Stimulated activated naive CD4-positive, alpha-beta T cell (primary cell): ENCODE measurements around the gene MTA1.

Experiments
- DNase-seq, 6 experiments: peaks; one replicate each; lab custom pipeline; 2025; lab: John Stamatoyannopoulos, UW

MTA1 gene

GRCh38 chr14:105487986-105488777, 68.6 kb downstream of the MTA1 start:
- peak; percentile 39 to 69 (median 52) for DNase-seq

DNA sequence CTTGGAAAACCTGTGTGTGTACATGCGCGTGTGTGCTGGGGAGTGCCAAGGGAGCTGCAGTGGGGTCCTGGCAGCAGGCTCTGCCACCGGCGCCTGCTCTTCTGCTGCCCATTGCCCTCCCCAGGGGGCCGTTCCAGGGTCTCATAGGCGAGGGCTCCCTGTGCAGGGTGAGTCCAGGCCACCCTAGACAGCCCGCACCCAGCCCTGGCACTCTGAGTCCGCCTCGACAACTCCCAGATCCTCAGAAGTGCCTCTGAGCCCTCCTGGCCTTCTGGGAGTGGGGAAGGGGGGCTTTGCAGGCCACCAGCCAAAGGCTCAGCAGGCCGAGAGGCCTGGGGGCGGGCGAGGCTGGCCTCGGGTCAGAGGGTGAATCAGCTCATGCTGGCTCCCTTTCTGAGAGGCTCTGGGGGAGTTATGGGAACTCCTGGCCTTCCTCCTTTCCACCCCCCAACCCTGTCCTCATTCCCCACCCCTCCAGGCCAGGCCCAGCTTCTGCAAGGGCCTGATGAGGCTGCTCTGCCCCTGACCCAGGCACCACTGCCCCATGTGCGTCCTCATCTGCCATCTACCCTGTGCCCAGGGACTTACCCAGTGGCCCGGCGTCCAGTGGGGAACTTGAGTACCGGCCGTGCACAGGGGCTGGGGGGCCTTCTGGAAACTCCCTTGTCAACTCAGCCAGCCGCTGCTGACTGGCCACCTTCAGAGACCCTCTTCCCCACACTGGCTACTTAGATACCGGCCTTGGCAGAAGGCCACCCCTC, 69.3 kb downstream of the MTA1 start:
- DNase-seq = peak in 1 of 6 experiments; percentile 36

GRCh38 chr14:105489542-105490266, 70.1 kb downstream of the MTA1 start:
- DNase-seq = peak; percentile 81 to 90 (median 86)

- no peak for DNase-seq
Measured at GRCh38 chr14:105490267-105490571, 70.6 kb downstream of the MTA1 start.

GRCh38 chr14:105490572-105491365, 71.1 kb downstream of the MTA1 start, which contains the start of gene TEDC1:
Gene TEDC1, plus strand, starts transcription at chr14:105491246. Its CDS starts 130 bp downstream, at chr14:105491376.
- peak; percentile 99 to 100 (median 100) for DNase-seq

- peak; percentile 53 to 92 (median 84) for DNase-seq
Measured at GRCh38 chr14:105491366-105491973, 71.8 kb downstream of the MTA1 start.

DNA sequence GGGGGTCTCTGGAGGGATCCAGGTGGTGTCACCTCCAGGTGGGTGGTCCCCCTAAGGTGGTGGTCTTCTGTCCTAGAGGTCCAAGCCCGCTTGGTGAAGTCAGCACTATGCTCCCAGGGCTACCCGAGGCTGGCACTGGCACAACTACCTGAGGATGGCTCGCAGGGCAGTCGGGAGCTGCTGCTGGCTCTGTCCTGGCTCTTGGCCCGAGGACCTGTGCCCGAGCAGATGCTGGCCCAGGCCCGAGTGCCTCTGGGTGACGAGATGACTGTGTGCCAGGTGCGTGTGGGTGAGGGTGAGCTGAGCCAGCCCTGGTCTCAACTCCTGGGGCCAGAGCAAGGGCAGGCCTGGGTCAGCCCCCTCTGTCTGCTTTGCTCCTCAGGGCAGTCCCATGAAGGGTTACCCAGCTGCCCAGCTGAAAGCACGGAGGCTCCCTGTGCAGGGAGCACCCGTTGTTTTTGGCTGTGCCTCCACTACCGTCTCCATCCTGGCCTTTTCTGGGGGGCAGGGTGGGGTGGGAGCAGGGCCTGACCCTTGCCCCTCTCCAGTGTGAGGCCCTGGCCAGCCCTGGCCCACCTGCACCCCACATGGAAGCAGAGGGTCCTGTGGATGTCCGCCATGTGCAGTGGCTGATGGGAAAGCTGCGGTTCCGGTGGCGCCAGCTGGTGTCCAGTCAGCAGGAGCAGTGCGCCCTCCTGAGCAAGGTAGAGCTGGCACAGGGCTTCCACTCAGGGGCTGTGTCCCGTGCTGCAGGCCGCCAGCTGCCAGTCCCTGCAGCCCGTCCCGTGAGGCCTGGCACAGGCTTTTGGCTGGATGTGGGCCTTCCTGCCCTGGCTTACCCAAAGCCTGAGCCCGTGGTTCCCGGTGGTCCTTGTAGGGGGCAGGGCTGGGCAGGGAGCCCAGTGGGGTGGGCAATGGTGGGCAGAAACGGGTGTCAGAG, 72.7 kb downstream of the MTA1 start:
- no peak for DNase-seq

DNA sequence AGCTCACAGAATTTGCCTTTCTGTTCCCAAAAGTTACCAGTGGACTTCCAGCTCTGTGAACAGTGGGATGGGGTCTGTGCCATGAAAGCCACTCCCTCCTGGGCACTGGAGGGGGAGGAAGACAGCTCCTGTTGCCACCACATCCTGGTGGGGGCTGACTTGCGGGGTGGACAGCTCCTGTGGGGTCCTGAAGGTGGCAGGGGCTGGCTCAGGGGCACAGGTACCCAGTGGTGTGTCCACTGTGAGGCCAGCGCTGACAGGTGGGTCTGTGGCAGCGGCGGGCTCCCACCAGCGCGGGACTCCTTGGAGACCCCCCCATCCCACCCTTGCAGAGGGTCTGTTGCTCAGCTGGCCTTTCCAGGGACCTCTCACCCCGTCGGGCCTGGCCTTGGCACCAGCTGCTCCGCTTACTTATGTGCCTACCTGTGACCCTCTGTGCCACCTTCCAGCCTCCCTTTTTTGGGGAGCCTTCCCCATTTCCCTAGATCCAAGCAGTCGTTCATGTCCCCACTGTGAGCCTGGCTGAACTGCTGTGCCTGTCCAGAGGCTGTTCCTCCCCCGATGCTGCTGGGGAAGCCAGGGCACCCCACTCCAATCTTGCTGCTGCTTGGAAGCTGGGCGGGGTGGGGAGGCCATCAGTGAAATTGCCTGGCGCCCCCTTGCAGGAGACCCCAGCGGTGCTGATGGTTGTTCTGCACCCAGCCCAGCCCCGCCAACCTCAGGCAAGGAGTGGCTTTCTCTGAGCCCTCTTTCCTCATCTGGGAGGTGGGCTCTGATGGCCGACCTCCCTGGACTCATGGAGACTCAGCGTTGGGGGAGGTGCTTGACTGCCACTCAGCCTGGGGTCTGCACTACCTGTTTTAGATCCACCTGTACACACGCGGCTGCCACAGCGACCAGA, 73.6 kb downstream of the MTA1 start:
- no peak for DNase-seq

DNA sequence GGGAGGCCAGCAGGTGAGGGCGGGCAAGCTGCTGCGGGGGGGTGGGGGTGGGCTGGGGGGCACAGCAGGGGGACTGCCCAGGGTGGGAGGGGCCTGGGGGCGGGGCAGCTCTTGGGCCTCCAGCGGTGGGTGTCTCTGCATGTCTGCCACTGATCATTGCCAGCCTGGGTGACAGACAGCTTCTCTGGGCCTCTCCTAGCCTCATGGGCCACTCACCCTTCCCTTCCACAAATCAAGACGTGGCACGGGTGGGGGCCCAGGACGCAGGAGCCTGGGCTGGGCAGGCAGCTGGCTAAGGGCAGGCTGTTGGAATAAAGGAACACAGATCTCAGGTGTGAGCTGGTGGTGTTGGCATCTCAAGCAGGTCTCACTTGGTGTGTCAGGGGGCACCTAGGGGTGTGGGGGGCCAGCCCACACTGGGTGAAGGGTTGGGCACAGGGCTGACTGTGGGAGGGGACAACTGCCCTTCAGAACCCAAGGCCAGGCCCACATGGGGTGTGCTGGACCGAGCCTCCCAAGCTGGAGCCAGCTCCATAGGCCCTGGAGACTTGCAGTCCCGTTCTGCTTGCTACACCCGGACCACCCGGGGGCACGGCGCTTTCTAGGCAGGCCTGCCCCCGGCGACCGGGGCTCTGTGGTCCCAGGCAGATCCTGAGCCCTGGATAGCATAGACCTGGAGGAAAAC, 74.4 kb downstream of the MTA1 start:
- DNase-seq = no peak

DNA sequence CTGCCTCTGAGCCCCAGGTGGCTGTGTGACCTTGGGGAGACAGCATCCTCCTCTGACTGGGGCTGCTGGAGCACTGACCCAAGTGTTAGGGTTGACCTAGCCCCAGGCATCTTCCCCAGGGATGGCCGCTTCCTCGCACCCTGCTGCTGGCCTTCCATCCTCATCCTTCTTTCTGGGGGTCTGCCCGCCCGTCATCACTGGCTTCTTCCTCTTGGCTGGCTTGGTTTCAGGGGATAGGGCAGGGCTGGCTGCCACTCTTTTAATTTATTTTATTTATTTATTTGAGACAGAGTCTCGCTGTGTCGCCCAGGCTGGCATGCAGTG, 74.9 kb downstream of the MTA1 start:
- no peak for DNase-seq

DNA sequence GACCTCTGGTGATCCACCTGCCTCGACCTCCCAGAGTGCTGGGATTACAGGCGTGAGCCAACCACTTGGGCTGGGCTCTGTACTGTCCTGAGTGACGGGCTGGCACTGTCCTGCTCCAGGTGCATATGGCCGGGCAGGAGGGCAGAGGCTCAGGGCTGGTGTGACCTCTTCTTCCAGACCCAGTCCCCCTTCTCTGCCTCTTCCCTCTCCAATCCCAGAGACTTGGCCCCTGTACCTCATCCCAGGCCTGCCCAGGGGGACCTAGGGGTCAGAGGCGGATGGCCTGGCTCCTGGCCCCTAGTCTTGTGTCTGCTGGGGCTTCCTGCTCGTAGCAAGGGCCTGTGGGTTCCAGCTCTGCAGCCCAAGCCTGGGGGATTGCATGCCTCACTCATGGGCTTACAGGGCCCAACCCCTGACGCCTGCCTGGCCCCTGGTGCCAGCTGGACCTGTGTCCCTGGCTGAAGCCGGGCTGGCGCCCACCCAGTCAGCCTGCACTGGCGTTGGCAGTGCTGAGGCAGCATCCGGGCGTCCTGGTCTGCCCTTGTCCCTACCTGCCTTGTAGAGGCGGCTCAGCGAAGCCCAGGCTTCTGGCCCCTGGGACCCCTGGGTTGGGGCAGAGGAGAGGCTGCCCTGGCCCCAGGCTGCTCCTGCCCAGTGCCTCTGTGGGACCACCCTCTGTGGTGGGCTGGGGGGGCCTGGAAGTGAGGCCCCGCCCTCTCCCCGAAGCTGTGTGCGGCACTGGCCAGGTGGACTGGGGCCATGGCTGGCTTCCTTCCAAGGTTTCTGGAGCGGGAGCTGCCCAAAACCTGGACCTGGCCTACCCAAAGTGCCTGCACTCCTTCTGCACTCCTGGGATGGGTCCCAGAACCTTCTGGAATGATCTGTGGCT, 75.7 kb downstream of the MTA1 start:
- DNase-seq = no peak

DNA sequence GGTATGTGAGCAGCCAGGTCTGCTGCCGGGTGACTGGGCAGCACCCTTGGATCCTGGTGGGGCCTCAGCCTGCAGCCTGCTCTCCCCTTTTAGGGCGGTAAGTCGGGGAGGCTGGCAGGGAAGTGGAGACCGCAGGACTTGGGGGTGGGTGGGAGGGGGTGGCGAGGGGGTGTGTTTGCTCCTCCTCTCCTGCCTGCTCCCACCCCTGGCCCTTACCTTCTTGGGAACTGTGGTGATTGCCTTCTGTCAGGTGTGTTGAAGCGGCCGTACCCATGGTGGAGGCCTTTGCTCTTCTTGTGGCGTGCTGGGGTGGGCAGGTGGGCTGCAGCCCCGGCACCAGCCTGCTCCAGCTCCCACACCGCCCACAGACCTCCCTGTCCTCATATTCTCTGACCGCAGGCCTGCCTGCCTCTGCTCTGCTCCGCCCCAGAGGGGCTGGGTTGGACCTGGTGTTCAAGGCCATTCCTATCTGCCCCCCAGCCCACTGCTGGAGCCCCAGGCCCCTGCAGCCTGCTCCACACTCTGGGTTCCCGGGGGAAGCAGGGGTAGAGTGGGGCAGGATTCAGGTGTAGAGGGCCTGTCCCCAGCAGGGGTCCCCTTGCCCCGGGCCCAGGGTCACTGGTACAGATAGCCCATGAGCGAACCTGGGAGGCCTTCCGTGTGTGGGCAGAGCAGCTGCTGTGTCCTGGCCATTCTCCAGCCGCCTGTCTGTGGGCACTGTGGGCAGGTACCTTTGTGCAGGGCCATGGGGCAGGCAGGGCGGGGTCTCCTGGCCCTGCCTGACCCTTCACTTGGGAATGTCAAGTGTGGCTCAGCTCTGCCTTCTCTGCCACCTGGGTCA, 76.6 kb downstream of the MTA1 start:
- DNase-seq = no peak

GRCh38 chr14:105496831-105497591, 77.4 kb downstream of the MTA1 start:
- DNase-seq = no peak

DNA sequence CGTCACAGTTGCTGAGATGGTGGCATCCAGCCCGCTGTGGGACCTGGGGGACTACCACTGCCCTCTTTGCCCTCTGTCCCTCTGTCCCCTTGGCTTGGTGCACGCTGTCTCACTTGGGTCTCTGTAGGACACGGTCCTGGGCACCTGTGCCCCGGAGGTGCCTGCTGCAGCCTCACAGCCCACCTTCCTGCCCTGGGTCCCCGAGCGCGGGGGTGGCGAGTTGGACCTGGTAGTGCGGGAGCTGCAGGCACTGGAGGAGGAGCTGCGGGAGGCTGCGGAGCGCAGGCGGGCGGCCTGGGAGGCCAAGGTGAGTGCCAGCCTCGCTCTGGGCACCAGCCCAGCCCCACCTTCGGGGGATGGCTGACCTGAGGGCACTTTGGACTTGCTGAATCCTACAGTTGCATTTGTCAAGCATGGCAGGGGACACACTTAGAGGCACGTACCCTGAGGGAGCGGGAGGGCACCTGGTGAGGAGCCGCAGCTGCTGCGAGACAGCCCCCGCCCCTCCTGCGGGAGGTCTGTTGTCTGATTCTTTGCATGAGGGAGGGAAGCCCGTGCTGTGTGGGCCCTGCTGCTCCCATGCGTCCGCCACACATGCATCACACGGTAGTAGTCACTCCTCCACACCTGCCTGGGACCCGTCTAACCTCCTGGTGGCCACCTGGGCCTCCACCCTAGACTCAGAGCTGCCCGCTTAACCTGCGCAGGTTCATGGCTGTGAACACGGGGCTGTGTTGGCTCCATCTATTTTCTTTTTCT, 78.2 kb downstream of the MTA1 start:
- no peak for DNase-seq
